Ectodermal cell (in vitro differentiated cells): ENCODE data around the gene GAREM2.

Experiments used
- H3K27ac ChIP-seq: 2 replicates; pipeline ENCODE4 v1.7.0; 2013; ENCODE audit warnings: mild to moderate bottlenecking, low read depth, low read length; ENCODE audit not compliant: insufficient read depth, poor library complexity, severe bottlenecking
- H3K27me3 ChIP-seq: 2 replicates; pipeline ENCODE4 v1.7.0; 2013; ENCODE audit warnings: mild to moderate bottlenecking, low read length; ENCODE audit not compliant: insufficient read depth, control insufficient read depth, poor library complexity, severe bottlenecking
- H3K36me3 ChIP-seq: one replicate; pipeline ENCODE4 v1.7.0; 2013; ENCODE audit warnings: low read length; ENCODE audit not compliant: control insufficient read depth, insufficient read depth
- H3K4me1 ChIP-seq: one replicate; pipeline ENCODE4 v1.7.0; 2013; ENCODE audit warnings: low read length; ENCODE audit not compliant: control insufficient read depth, insufficient read depth
- H3K4me3 ChIP-seq: 2 replicates; pipeline ENCODE4 v1.7.0; 2013; ENCODE audit warnings: low read depth, low read length, control low read depth; ENCODE audit not compliant: insufficient read depth
- H3K9me3 ChIP-seq: 2 replicates; pipeline ENCODE4 v1.7.0; 2013; ENCODE audit warnings: mild to moderate bottlenecking, low read length, moderate library complexity; ENCODE audit not compliant: control insufficient read depth
- WGBS, 2 experiments: methylation state at CpG; one replicate each; pipeline ENCODE4 v1.1.7; 2013; ENCODE audit warnings: missing lambda C conversion rate in 2 of 2; 5-methylcytosine and 5-hydroxymethylcytosine counted together

The GAREM2 gene

GRCh38 chr2:26224095-26224494 lies 51.2 kb downstream of the GAREM2 start:
- H3K27ac ChIP-seq = no peak overlapping the region

GRCh38 chr2:26229595-26229994 lies 56.7 kb downstream of the GAREM2 start:
- Histone ChIP-seq H3K27me3 (no peaks in the 10 kb centered on the region), H3K36me3 (peaks cover 26% of the 10 kb centered on the region), H3K9me3 (no peaks in the 10 kb centered on the region), H3K27ac (no peak overlapping the region), H3K4me3 (no peak overlapping the region), H3K4me1 (no peaks in the 10 kb centered on the region)
- 91 to 99% methylated on average over 3 of the region's 3 CpGs for WGBS, 2 experiments

More at GRCh38 chr2:26224095-26224494, 51.2 kb downstream of the GAREM2 start:
- peaks cover 11% of the 10 kb centered on the region for H3K36me3 ChIP-seq
- no peaks in the 10 kb centered on the region for H3K27me3 ChIP-seq
- H3K9me3 ChIP-seq = no peaks in the 10 kb centered on the region
- 94% methylated on average over 2 of the region's 2 CpGs for WGBS, 2 experiments
- H3K4me1 ChIP-seq = no peaks in the 10 kb centered on the region
- H3K4me3 ChIP-seq = no peak overlapping the region

- Histone ChIP-seq H3K27ac (no peak overlapping the region), H3K36me3 (peaks cover 26% of the 10 kb centered on the region), H3K4me1 (no peaks in the 10 kb centered on the region), H3K27me3 (no peaks in the 10 kb centered on the region), H3K9me3 (no peaks in the 10 kb centered on the region), H3K4me3 (no peak overlapping the region)
- WGBS, 2 experiments = 100% methylated on average over 2 of the region's 2 CpGs
Observed at GRCh38 chr2:26230806-26231205, 57.9 kb downstream of the GAREM2 start.

GRCh38 chr2:26235089-26235488 lies 62.2 kb downstream of the GAREM2 start:
- Histone ChIP-seq H3K27ac (no peak overlapping the region), H3K27me3 (no peaks in the 10 kb centered on the region), H3K9me3 (no peaks in the 10 kb centered on the region), H3K36me3 (peaks cover 11% of the 10 kb centered on the region), H3K4me1 (no peaks in the 10 kb centered on the region), H3K4me3 (no peak overlapping the region)
- 86 to 87% methylated on average over 9 of the region's 9 CpGs for WGBS, 2 experiments

GRCh38 chr2:26237868-26238267 lies 65.0 kb downstream of the GAREM2 start:
- 76 to 86% methylated on average over 1 of the region's 1 CpG for WGBS, 2 experiments
- H3K9me3 ChIP-seq = no peaks in the 10 kb centered on the region
- H3K27me3 ChIP-seq = no peaks in the 10 kb centered on the region
- H3K4me3 ChIP-seq = no peak overlapping the region
- H3K36me3 ChIP-seq = peaks cover 7% of the 10 kb centered on the region
- no peak overlapping the region for H3K27ac ChIP-seq
- H3K4me1 ChIP-seq = no peaks in the 10 kb centered on the region

- H3K36me3 ChIP-seq = peaks cover 4% of the 10 kb centered on the region
- H3K27me3 ChIP-seq = no peaks in the 10 kb centered on the region
- H3K4me1 ChIP-seq = no peaks in the 10 kb centered on the region
- 97 to 100% methylated on average over 3 to 4 of the region's 4 CpGs for WGBS, 2 experiments
- no peak overlapping the region for H3K4me3 ChIP-seq
- H3K27ac ChIP-seq = no peak overlapping the region
- no peaks in the 10 kb centered on the region for H3K9me3 ChIP-seq
Observed at GRCh38 chr2:26238311-26238958, 65.5 kb downstream of the GAREM2 start.
